Measurements from ENCODE around the gene GLT1D1.

- TF ChIP-seq CTCF (IDR thresholded peaks at IDR 0.05) (no peak), POLR2A (IDR thresholded peaks at IDR 0.05) (no peak)
Measured at GRCh38 chr12:128995619-128996018, 142.3 kb downstream of the GLT1D1 start.

Measured in uterus (tissue), 2 donors.